HG02623 (cell line): ENCODE data around the gene SPRY4.
"Not testable (repeated sequence)": the region's sequence is repeated elsewhere in the genome, so short reads cannot be mapped to it uniquely, and the experiment has no call there.

Experiments used
- ATAC-seq: cut with Tn5 transposase; IDR thresholded peaks from one replicate; pipeline ENCODE4 v1.9.1; 2021; ENCODE audit warnings: moderate library complexity; ENCODE audit not compliant: unreplicated experiment

Gene SPRY4

DNA sequence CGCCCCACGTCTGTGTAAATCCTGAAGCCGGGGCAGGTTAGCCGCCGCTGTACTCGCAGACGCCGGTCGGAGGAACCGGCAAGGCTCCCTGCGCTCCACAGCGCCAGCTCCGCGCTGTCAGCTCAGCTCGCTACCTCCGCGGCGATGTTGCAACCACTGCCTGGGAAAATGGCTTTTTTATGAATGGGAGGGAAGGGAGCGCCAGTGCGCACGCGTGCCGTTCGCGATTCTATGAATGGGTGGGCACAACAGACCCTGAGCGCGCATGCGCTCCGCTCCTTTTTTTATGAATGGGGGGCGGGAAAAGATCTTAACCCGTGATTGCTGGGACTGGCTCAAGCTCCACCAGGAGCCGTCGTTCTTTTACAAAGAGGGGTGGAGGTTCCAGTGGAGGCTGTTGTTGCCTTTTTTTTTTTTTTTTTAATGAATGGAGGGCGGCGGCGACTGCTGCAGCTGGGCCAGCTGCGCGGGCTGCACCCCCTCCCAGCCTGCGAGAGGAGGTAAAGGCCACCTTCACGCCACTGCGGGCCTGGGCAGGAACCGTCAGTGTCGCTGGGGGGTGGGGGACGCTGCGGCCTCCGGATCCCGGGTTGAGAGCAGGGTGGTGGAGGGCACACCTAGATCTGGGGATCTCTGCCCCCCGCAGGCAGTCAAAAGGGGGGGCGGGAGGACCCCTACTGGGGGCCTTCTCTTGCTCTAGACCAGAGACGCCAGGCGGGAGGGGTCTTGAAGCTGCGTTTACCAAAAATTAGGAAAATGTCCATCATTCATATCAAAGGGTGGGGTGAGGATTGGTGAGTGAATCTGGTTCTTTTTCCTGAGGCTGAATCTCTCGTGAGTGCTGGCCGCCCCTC, at the start of gene SPRY4:
Gene SPRY4, minus strand, starts transcription at position 151 of the 854 bp plus-strand sequence. CDS start 9,913 bp downstream, outside the sequence.
- peak; percentile 70 for ATAC-seq

DNA sequence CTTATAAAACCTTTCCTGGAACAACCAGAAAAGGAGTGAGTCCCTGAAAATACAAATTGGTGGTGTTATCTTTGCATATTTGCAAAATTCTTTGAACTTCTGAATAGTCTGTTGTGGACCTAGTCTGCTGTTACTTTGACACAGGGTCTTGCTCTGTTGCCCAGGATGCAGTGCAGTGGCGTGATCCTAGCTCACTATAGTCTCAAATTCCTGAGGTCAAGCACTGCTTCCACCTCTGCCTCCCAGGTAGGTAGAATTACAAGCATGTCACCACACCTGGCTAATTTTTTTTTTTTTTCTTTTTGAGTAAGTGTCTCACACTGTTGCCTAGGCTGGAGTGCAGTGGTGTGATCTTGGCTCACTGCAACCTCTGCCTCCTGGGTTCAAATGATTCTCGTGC, 43.7 kb upstream of the SPRY4 start:
- ATAC-seq: no peak

DNA sequence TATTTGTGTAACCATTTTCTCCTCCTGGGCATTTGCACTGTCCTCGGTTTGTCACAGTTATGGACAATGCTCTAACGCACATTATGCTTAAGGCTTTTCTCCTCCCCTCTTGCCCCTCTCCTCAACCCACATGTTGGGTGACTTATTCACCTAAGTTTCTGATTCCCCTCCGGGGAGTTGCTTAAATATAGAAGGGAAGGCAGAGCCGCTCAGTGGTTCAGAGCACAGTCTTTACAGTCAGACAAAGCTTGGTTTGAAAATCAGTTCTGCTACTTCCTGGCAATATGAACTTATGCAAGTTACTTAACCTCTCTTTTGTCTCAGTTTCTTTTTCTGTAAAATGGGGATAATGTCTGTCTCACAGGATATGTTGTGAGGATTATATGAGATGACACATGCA, 41.2 kb upstream of the SPRY4 start:
- no peak for ATAC-seq

DNA sequence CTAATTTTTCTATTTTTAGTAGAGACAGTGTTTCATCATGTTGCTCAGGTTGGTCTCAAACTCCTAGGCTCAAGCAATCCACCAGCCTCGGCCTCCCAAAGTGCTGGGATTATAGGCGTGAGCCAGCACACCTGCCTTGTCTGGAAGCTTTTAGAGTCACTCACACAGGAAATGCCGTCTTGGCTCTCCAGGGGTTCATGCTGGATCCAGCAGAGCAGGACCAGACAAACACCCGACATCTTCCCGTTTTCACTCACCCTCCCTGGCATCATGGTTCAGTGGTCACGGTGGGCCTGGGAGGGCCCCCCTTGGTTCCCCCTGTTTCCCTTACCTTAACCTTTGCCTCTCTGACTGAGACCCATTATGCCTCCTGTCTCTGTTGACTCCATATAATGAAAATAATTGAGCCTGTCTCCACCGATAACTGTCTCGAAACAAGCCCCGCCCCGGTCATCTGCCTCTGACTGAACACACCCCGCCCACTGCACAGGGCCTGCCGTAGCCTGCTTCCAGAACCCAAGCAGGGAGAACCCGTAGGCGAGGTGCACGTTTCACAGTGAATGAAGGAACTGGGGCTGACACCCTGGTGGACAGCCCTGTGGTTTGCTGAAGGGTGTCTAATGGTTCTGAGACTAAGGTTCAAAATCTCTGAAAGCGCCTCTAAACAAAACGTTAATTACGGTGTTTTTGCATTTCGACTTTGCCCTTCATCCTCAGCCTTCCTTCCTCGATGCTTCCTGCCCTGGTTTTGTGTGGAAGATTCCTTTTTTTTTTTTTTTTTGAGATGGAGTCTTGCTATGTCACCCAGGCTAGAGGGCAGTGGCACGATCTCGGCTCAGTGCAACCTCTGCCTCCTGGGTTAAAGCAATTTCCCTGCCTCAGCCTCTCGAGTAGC, 39.7 kb upstream of the SPRY4 start:
- peak; percentile 53 for ATAC-seq

- no peak for ATAC-seq
Observed at GRCh38 chr5:142363619-142363963, 38.8 kb upstream of the SPRY4 start.

DNA sequence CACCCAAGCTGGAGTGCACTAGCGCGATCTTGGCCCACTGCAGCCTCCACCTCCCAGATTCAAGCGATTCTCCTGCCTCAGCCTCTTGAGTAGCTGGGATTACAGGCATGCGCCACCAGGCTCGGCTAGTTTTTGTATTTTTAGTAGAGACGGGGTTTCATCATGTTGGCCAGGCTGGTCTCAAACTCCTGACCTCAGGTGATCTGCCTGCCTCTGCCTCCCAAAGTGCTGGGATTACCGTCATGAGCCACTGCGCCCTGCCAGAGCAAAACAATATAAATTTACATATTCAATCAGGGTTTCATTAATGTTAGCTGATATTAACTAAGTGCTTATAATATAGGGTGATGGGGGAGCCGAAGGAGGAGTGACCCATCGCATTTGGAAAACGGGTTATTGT, 37.4 kb upstream of the SPRY4 start:
- ATAC-seq: not testable (repeated sequence)

DNA sequence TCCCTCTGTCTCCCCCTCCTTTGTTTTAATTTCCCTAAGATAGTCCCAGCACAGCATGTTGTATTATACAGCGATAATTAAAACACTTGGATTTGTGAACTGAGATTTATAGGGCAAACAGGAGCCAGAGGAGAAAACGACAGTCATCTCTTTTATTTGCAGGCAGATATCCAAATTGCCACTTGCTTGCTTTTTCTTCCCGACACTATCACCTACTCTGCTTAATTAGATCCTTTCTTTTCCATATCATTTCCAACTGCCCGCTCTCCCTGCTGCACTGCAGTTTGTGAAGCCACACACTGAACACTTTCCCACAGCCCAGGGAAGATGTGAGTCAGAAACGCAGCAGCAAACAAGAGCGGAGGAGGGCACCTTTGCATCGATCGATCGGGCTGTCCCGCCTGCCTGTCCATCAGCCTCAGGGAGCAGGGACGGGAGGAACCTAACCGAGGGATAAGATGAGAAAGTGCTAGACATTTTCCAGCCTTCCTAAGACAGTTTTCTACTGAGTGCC, 35.8 kb upstream of the SPRY4 start:
- ATAC-seq: no peak

GRCh38 chr5:142360051-142360498, 35.3 kb upstream of the SPRY4 start:
- ATAC-seq: no peak

GRCh38 chr5:142358648-142359047, 33.8 kb upstream of the SPRY4 start:
- ATAC-seq: no peak

- ATAC-seq: no peak
Observed at GRCh38 chr5:142358121-142358520, 33.3 kb upstream of the SPRY4 start.

DNA sequence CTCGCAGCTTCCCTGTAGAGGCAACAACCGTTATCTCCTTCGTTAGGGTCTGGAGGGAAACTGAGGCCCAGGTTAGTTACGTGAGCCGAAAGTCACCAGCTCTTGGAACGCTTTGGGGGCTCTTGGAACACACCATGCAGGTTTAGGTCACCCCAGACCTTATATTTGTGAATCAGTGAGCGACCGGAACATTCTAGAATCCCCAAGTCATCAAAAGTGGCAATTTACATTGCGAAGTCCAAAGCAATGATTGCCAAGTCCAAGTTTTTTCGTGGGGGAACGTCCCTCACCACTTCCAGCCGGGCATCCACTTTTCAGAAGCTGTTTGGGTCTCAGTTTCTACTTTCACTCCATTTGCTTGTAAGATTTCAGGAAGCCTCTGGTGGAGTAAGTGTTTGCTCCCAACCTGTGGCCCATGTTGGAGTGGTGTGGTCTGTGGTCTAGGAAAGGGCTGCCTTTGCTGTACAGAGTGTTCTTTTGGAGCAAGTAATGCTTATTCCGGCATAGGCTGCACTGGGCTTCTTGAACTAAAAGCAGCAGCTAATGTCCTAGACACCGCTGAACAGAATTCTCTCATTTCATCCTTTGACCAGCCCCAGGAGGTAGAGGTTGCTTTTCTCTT, 32.8 kb upstream of the SPRY4 start:
- ATAC-seq: no peak

- ATAC-seq: peak; percentile 90
Observed at GRCh38 chr5:142356716-142357468, 32.1 kb upstream of the SPRY4 start.

- no peak for ATAC-seq
Observed at GRCh38 chr5:142356349-142356715, 31.5 kb upstream of the SPRY4 start.

- ATAC-seq: no peak
Observed at GRCh38 chr5:142353071-142353472, 28.3 kb upstream of the SPRY4 start.

GRCh38 chr5:142350021-142350420, 25.2 kb upstream of the SPRY4 start:
- no peak for ATAC-seq

- no peak for ATAC-seq
Observed at GRCh38 chr5:142346706-142347105, 21.9 kb upstream of the SPRY4 start.

DNA sequence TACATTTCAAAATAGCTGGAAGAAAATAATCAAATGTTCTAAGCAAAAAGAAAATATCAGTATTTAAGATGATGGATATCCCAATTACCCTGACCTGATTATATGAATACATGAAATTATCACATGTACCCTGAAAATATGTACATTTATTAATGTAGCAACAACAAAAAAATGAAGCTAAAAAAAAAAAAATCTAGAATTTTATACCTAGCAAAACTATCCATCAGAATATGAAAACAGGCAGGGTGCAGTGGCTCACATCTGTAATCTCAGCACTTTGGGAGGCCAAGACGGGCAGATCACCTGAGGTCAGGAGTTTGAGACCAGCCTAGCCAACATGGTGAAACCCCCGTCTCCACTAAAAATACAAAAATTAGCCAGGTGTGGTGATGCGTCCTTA, 20.1 kb upstream of the SPRY4 start:
- ATAC-seq: not testable (repeated sequence)

- no peak for ATAC-seq
Observed at GRCh38 chr5:142343531-142343930, 18.7 kb upstream of the SPRY4 start.

- no peak for ATAC-seq
Observed at GRCh38 chr5:142342128-142342981, 17.5 kb upstream of the SPRY4 start.

DNA sequence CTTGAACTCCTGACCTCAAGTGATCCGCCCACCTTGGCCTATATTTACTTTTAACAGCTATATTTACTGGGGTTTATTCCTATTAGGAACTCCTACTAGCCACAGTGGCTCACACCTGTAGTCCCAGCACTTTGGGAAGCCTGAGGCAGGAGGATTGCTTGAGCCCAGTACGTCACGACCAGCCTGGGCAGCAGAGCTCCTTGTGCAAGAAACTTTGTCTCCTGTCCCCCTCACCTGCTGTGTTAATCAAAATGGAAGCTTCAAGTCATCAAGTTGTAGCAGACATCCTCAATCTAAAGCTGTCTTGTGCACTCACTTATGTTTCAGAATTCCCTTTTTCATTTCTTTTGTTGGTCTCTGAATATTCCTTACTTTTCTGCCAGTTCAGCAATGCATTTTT, 15.0 kb upstream of the SPRY4 start:
- ATAC-seq: no peak
